ENCODE data around the gene UBL3.

Gene UBL3, protein sequence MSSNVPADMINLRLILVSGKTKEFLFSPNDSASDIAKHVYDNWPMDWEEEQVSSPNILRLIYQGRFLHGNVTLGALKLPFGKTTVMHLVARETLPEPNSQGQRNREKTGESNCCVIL

GRCh38 chr13:29850213-29850898, at the start of gene UBL3:
TSS of gene UBL3 (minus strand) at chr13:29850617. CDS start at chr13:29849538, 1,079 bp downstream.
- DNase-seq (ENCODE audit: low read depth in 2 of 2) = peak; percentile 86 to 90

GRCh38 chr13:29897102-29897501, 46.7 kb upstream of the UBL3 start:
- DNase-seq (ENCODE audit: low read depth in 2 of 2) = no peak

GRCh38 chr13:29893438-29893837, 43.0 kb upstream of the UBL3 start:
- no peak for DNase-seq (ENCODE audit: low read depth in 2 of 2)

DNA sequence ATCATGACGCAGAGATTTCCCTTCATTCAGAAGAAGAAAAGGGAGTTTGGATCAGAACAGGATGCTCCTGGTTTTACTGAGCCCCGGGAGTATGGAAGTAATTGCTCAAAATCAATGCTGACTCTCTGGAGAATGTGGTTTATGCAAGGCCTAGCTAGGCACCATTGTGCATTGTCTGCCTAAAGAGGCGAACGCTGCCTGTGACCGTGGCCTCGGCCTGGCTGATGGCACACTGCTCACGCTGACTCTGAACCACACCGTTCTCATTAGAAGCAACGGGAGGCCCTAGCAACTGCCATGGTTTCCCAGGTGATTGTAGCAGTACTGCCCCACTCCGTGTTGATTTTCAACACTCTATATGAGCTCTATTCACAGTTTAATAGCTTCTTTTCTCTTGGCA, 41.7 kb upstream of the UBL3 start:
- DNase-seq (ENCODE audit: low read depth in 2 of 2) = no peak

DNA sequence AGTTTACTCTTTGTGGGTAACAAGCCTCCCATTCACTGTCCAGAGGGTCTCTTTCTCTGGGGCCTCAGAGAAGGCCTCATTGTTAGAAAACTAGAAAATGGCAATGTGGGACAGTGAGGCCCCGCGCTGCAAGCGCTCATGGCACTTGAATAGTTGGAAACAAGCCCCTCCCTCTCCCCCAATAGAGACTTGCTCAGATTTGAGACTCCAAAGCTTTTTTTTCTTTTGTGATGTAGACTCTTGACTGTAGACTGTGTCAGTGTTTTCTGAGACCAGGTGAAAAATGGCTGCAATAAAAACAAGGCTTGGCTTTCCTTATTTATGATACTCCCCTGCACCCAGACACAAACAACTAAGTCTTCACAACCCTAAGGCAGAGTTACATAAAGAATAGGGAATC, 38.7 kb upstream of the UBL3 start:
- no peak for DNase-seq (ENCODE audit: low read depth in 2 of 2)

DNA sequence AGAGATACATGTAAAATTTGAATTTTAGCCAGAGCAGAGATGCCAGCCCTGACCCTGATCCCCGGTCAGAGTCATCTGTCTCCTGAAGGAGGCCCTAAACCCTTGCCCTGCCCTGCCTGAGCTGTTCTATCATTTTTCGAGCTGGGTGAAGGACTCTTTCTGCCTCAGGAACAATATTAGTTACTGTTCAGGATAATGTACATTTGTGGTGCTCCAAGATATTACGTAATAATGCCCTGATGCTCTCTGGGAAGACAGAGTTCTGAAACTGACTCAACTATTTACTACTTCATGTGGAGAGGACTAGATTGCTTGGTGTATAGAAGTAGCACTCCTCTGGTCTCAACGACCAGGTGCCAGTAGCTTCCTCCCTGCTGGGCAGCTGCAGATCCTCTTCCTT, 37.9 kb upstream of the UBL3 start:
- DNase-seq (ENCODE audit: low read depth in 2 of 2) = no peak

DNA sequence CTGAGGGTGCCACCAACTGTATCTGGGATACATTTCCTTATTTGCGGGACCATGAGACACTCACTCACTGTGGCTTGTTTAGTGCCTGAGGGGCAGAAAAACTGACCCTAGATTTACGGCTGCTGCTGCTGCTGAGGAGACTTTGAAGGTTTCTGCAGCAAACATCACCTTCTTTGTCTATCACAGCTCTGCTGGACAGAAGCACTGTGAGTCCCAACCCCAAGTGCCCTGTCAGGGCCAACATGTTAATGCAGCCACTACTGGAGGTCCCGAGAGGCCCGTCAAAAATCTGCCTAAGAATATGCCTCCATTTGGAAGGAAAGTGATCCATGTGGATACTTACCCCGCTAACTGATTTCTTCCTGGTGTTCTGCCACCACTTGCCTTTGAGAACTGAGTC, 37.3 kb upstream of the UBL3 start:
- no peak for DNase-seq (ENCODE audit: low read depth in 2 of 2)

- DNase-seq (ENCODE audit: low read depth in 2 of 2) = no peak
Observed at GRCh38 chr13:29887030-29887557, 36.7 kb upstream of the UBL3 start.

- peak; percentile 45 to 73 for DNase-seq (ENCODE audit: low read depth in 2 of 2)
Observed at GRCh38 chr13:29886446-29886845, 36.0 kb upstream of the UBL3 start.

DNA sequence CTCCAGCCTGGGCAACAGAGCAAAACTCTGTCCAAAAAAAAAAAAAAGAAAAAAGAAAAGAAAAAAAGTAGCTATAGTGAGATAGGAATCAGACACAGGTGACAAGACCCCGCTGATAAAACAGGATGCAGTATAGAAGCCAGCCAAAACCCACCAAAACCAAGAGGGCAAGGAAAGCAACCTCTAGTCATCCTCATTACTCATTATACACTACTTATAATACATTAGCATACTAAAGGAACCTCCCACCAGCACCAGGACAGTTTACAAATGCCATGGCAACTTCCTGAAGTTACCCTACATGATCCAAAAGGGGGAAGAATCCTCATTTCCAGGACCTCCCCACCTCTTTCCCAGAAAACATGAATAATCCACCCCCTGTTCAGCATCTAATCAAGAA, 35.6 kb upstream of the UBL3 start:
- DNase-seq (ENCODE audit: low read depth in 2 of 2) = no peak

DNA sequence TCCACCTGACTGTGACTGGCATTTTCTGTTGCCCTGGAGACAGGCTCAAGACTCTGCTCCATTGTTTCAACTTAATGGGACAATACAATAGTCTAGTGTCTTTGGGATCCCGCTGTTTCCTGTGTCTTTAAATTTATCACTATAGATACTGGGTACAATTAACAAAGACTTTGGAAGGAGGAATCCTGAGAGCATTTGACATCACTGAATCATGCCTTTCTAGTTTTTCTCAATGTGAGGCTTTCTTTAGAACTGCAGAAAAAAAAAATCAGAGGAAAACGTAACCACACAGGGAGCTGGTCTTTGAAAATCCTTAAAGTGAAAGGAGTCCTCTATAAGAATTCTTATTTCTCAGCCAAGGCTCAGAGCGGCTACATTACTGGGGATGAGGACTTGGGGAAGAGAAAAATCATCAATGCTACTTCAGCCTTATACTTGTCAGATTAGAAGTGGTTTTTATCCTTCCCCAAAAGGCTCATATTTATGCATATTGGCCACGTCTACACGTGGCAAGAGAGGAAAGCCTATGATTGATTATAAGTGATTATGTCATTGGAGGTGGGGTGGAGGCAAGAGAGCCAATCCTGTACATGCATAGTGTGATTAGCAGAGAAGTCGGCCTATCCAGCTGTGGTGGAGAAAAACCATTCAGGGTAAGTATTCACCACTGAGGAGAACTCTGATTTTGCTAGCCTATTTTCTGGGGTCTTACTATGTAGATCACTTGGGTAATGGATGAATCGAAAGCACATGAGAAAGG, 34.4 kb upstream of the UBL3 start:
- DNase-seq (ENCODE audit: low read depth in 2 of 2) = no peak

DNA sequence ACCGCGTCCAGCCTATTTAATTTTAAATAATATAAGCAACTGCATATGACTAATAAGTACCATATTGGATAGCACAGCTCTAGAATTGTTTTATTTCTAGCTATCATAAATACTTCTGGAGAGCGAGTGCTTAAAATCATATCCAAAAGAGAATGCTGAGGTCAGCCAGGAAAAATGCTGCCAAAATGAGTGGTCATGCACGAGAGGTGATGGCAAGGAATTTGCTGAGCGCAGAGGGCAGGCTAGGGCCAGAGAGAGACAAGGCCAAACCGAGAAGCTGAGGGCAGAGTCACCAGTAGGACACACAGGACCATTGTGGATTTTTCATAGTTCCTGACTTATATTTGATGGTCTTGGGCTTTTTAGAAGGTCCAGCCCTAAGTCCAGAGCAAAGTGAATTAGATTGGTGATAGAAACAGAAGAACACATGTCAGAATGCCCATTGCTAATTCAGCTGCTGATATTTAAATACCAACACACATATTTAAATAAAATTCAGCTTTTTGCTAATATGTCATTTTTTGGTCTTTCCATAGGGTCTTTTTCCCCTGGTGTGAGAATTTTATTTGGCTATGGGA, 33.6 kb upstream of the UBL3 start:
- DNase-seq (ENCODE audit: low read depth in 2 of 2) = no peak

- no peak for DNase-seq (ENCODE audit: low read depth in 2 of 2)
Observed at GRCh38 chr13:29882076-29882475, 31.7 kb upstream of the UBL3 start.

DNA sequence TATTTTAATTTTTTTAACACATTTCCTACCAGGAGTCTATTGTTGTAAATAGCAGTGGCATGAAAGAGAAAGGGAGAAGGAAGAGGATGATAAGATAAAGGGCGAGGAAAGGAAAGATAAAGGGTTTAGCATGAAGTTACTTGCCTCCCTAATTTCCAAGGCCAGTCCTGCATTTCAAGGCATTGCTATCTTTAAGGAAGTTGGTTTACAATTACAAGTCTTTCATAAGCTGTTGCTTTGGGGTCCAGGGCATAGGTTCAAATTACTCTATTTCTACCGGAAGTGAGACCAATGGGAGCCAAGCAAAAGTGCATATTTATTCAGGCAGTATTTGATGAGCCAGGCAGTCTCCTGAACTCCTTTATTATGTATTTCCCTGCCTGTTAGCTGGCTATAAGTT, 27.7 kb upstream of the UBL3 start:
- no peak for DNase-seq (ENCODE audit: low read depth in 2 of 2)

- no peak for DNase-seq (ENCODE audit: low read depth in 2 of 2)
Observed at GRCh38 chr13:29877456-29878078, 27.1 kb upstream of the UBL3 start.

GRCh38 chr13:29875646-29876045, 25.2 kb upstream of the UBL3 start:
- DNase-seq (ENCODE audit: low read depth in 2 of 2) = no peak

- no peak for DNase-seq (ENCODE audit: low read depth in 2 of 2)
Observed at GRCh38 chr13:29868581-29868980, 18.2 kb upstream of the UBL3 start.

GRCh38 chr13:29865934-29866333, 15.5 kb upstream of the UBL3 start:
- no peak for DNase-seq (ENCODE audit: low read depth in 2 of 2)

- no peak for DNase-seq (ENCODE audit: low read depth in 2 of 2)
Observed at GRCh38 chr13:29861694-29862110, 11.3 kb upstream of the UBL3 start.

GRCh38 chr13:29859971-29860370, 9.6 kb upstream of the UBL3 start:
- no peak for DNase-seq (ENCODE audit: low read depth in 2 of 2)

DNA sequence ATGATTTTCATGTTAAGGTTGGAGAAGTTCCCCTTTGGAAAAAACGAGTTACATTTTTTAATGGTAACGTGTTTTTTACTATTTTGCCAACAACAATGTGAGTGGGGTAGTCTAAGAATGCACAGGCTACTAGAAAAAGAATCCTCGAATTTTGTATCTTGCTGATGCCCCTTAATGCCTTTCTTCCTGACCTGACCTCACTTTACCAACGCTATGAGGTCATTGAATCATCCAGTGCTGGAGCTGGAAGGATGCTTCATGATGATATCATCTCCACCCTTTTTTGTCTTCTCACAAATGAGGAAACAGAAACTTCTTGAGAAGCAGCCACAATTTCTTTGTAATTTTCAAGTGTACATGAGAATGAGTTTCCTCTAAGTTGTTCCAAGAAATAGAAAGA, 8.2 kb upstream of the UBL3 start:
- no peak for DNase-seq (ENCODE audit: low read depth in 2 of 2)

DNA sequence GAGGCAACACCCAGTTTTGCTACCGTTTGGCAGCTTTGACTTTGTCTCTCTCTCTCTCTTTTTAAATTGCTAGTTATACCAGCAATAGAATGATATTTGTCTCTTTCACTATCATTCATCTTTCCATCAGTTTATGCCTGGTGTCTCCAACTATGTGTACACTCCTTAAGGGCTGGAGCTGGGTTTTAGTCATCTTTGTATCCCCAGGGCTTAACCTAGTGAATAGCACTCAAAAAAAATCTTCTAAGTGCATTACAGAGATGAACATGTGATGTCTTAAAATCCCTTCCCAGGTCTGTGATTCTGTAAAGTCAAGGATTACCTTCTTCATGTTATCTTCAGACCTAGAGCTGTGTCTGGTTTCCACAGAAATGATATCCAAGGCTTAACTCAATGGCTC, 7.8 kb upstream of the UBL3 start:
- DNase-seq (ENCODE audit: low read depth in 2 of 2) = no peak

Measured in stimulated activated CD8-positive, alpha-beta memory T cell treated with anti-CD3 and anti-CD28 coated beads, Interleukin-15, amount 100 ng/mL, for 48 hours (primary cell).